Omental fat pad (tissue), 4 donors: Measurements from ENCODE around the gene KIF26B. TPM values are rescaled to one million over a fixed set of nuclear protein-coding genes. Genes with fewer than 3 reads are reported as not detected.
"Not testable (repeated sequence)": the region's sequence is repeated elsewhere in the genome, so short reads cannot be mapped to it uniquely, and the experiment has no call there.

ENCODE experiments used
- ATAC-seq: fragments of 150-250 bp; one replicate; pipeline ENCODE4 v1.9.1; 2016; ENCODE audit warnings: mild to moderate bottlenecking, moderate library complexity; ENCODE audit not compliant: low FRiP score
- DNase-seq: peaks from one replicate; pipeline ENCODE4 v3.0.0-alpha.2; 2019; ENCODE audit warnings: low spot score
- CTCF ChIP-seq, 3 donors: fragments of 450-650 bp; IDR thresholded peaks; one replicate each; pipeline ENCODE4 v1.5.1; 2016 to 2017; ENCODE audit warnings: antibody characterized with exemption in 3 of 3, mild to moderate bottlenecking in 3 of 3, moderate library complexity in 2 of 3
- total RNA-seq, 4 donors: library from RNA; depleted of rRNA; stranded (reverse); fragments of >200 nt; gene quantifications; one replicate each; pipeline ENCODE4 v1.1.0, GENCODE V29; 2016

The KIF26B gene
- total RNA-seq, 4 donors from 2014 or later, result 0.13 to 0.96 (median 0.39) TPM

GRCh38 chr1:245693116-245693793, 538.5 kb downstream of the KIF26B start:
- TF ChIP-seq CTCF (IDR thresholded peaks at IDR 0.05), result no peak
- DNase-seq, result no peak
- ATAC-seq, result no peak

- no peak for TF ChIP-seq CTCF (IDR thresholded peaks at IDR 0.05)
- no peak for ATAC-seq
- DNase-seq, result no peak
Measured at GRCh38 chr1:245693941-245694752, 539.4 kb downstream of the KIF26B start.

GRCh38 chr1:245694753-245695195, 540.0 kb downstream of the KIF26B start:
- no peak for DNase-seq
- ATAC-seq, result no peak
- no peak for TF ChIP-seq CTCF (IDR thresholded peaks at IDR 0.05)

GRCh38 chr1:245695211-245695610, 540.4 kb downstream of the KIF26B start:
- no peak for TF ChIP-seq CTCF (IDR thresholded peaks at IDR 0.05)
- ATAC-seq (no peak), DNase-seq (no peak)

- not testable (repeated sequence) for DNase-seq, ATAC-seq
Measured at GRCh38 chr1:245695701-245696100, 540.9 kb downstream of the KIF26B start.

- no peak for TF ChIP-seq CTCF (IDR thresholded peaks at IDR 0.05)
- no peak for ATAC-seq
- DNase-seq, result no peak
Measured at GRCh38 chr1:245698116-245698515, 543.3 kb downstream of the KIF26B start.

- TF ChIP-seq CTCF (IDR thresholded peaks at IDR 0.05), result no peak
- ATAC-seq (no peak), DNase-seq (no peak)
Measured at GRCh38 chr1:245698860-245699259, 544.1 kb downstream of the KIF26B start.
